H9 (cell line): ENCODE data around the gene OMP. TPM values are rescaled to one million over a fixed set of nuclear protein-coding genes. Genes with fewer than 3 reads are reported as not detected.
"Not testable (repeated sequence)": the region's sequence is repeated elsewhere in the genome, so short reads cannot be mapped to it uniquely, and the experiment has no call there.

Experiments
- DNase-seq: peaks from one replicate; pipeline ENCODE4 v3.0.0-alpha.2; 2017
- H2AFZ ChIP-seq: one replicate; pipeline ENCODE4 v1.6.1; 2013; ENCODE audit warnings: mild to moderate bottlenecking, low read length, control low read depth, moderate library complexity
- H2AK5ac ChIP-seq: 2 replicates; pipeline ENCODE4 v1.6.1; 2013; ENCODE audit warnings: low read length, control low read depth, mixed read lengths; ENCODE audit not compliant: insufficient read length
- H2BK120ac ChIP-seq: one replicate; pipeline ENCODE4 v1.6.1; 2013; ENCODE audit warnings: low read depth, mild to moderate bottlenecking, low read length, control low read depth, inconsistent platforms; ENCODE audit not compliant: poor library complexity, severe bottlenecking
- H2BK12ac ChIP-seq: 2 replicates; pipeline ENCODE4 v1.6.1; 2013; ENCODE audit warnings: low read length, control low read depth, mixed read lengths, low read depth; ENCODE audit not compliant: insufficient read length
- H2BK15ac ChIP-seq: 2 replicates; pipeline ENCODE4 v1.6.1; 2013; ENCODE audit warnings: low read depth, low read length, control low read depth
- H2BK20ac ChIP-seq: one replicate; pipeline ENCODE4 v1.6.1; 2013; ENCODE audit warnings: low read depth, mild to moderate bottlenecking, low read length, control low read depth, inconsistent platforms; ENCODE audit not compliant: poor library complexity, severe bottlenecking
- H2BK5ac ChIP-seq: 2 replicates; pipeline ENCODE4 v1.6.1; 2013; ENCODE audit warnings: low read length, control low read depth, mixed read lengths; ENCODE audit not compliant: insufficient read length
- H3K14ac ChIP-seq: 2 replicates; pipeline ENCODE4 v1.6.1; 2013; ENCODE audit warnings: low read length, control low read depth; ENCODE audit not compliant: insufficient read depth
- H3K18ac ChIP-seq: 2 replicates; pipeline ENCODE4 v1.6.1; 2013; ENCODE audit warnings: low read depth, mild to moderate bottlenecking, mixed read lengths, low read length, control low read depth; ENCODE audit not compliant: insufficient read length
- H3K23ac ChIP-seq: 2 replicates; pipeline ENCODE4 v1.6.1; 2013; ENCODE audit warnings: low read length, control low read depth, mixed read lengths, low read depth; ENCODE audit not compliant: insufficient read length
- H3K23me2 ChIP-seq: 2 replicates; pipeline ENCODE4 v1.6.1; 2013; ENCODE audit warnings: low read depth, mild to moderate bottlenecking, mixed read lengths, low read length, control low read depth; ENCODE audit not compliant: insufficient read length, poor library complexity, severe bottlenecking
- H3K27ac ChIP-seq: 2 replicates; pipeline ENCODE4 v1.5.1; 2013; ENCODE audit warnings: low read length, control low read depth, mixed read lengths, low read depth; ENCODE audit not compliant: insufficient read length
- H3K27me3 ChIP-seq: 2 replicates; pipeline ENCODE4 v1.6.1; 2013; ENCODE audit warnings: low read length, control low read depth, inconsistent platforms; ENCODE audit not compliant: insufficient read depth
- H3K4ac ChIP-seq: 2 replicates; pipeline ENCODE4 v1.6.1; 2013; ENCODE audit warnings: low read depth, mild to moderate bottlenecking, control low read depth, inconsistent platforms, low read length, moderate library complexity
- H3K4me1 ChIP-seq: 2 replicates; pipeline ENCODE4 v1.6.1; 2013; ENCODE audit warnings: low read length, control low read depth, inconsistent platforms; ENCODE audit not compliant: insufficient read depth
- H3K4me2 ChIP-seq: 2 replicates; pipeline ENCODE4 v1.6.1; 2013; ENCODE audit warnings: low read length, control low read depth, mixed read lengths; ENCODE audit not compliant: insufficient read length, insufficient read depth
- H3K56ac ChIP-seq: 2 replicates; pipeline ENCODE4 v1.6.1; 2013; ENCODE audit warnings: low read depth, mild to moderate bottlenecking, mixed read lengths, low read length, control low read depth; ENCODE audit not compliant: insufficient read length
- H3K79me1 ChIP-seq: 2 replicates; pipeline ENCODE4 v1.6.1; 2013; ENCODE audit warnings: low read depth, mild to moderate bottlenecking, moderate library complexity, low read length, control low read depth, inconsistent platforms; ENCODE audit not compliant: insufficient read depth, poor library complexity, severe bottlenecking
- H3K79me2 ChIP-seq: 2 replicates; pipeline ENCODE4 v1.6.1; 2013; ENCODE audit warnings: low read length, control low read depth, inconsistent platforms; ENCODE audit not compliant: insufficient read depth
- H3K9ac ChIP-seq: 2 replicates; pipeline ENCODE4 v1.6.1; 2013; ENCODE audit warnings: low read length, control low read depth, mixed read lengths; ENCODE audit not compliant: insufficient read length; ENCODE audit errors: extremely low read depth
- H3K9me3 ChIP-seq: one replicate; pipeline ENCODE4 v1.6.1; 2013; ENCODE audit warnings: low read depth, low read length, inconsistent platforms; ENCODE audit not compliant: control insufficient read depth
- H3T11ph ChIP-seq: one replicate; pipeline ENCODE4 v1.6.1; 2013; ENCODE audit warnings: mild to moderate bottlenecking, low read length, control low read depth, inconsistent platforms
- H4K20me1 ChIP-seq: one replicate; pipeline ENCODE4 v1.6.1; 2013; ENCODE audit not compliant: control insufficient read depth, insufficient read length, insufficient read depth
- H4K5ac ChIP-seq: 2 replicates; pipeline ENCODE4 v1.6.1; 2013; ENCODE audit warnings: low read depth, mild to moderate bottlenecking, mixed read lengths, low read length, control low read depth; ENCODE audit not compliant: insufficient read length
- H4K8ac ChIP-seq: replicated peaks from 2 replicates; pipeline ENCODE4 v1.6.1; 2013; ENCODE audit warnings: low read length, control low read depth, mixed read lengths, low read depth; ENCODE audit not compliant: insufficient read length
- H4K91ac ChIP-seq: 2 replicates; pipeline ENCODE4 v1.6.1; 2013; ENCODE audit warnings: low read depth, mild to moderate bottlenecking, moderate library complexity, mixed read lengths, low read length, control low read depth; ENCODE audit not compliant: insufficient read length
- H3K27ac Mint-ChIP-seq, 3 experiments: 2 replicates in 2 of 3; 3 replicates in 1 of 3; pipeline ENCODE4 v1.8.0; 2020 to 2021; ENCODE audit warnings: mixed read lengths in 3 of 3, mild to moderate bottlenecking in 1 of 3, moderate library complexity in 1 of 3
- H3K27me3 Mint-ChIP-seq: 2 replicates; pipeline ENCODE4 v1.8.0; 2021; ENCODE audit warnings: low read depth, mild to moderate bottlenecking, moderate library complexity, mixed read lengths
- H3K36me3 Mint-ChIP-seq, 3 experiments: 2 replicates in 2 of 3; 3 replicates in 1 of 3; pipeline ENCODE4 v1.8.0; 2020 to 2021; ENCODE audit warnings: low read depth in 3 of 3, mixed read lengths in 3 of 3; ENCODE audit not compliant: insufficient read depth in 1 of 3
- H3K4me1 Mint-ChIP-seq, 2 experiments: 2 replicates each; pipeline ENCODE4 v1.8.0; 2020; ENCODE audit warnings: mixed read lengths in 2 of 2
- H3K4me3 Mint-ChIP-seq, 2 experiments: 2 replicates in 1 of 2; 3 replicates in 1 of 2; pipeline ENCODE4 v1.8.0; 2020 to 2021; ENCODE audit warnings: mild to moderate bottlenecking in 2 of 2, mixed read lengths in 2 of 2, moderate library complexity in 1 of 2
- H3K9me3 Mint-ChIP-seq, 2 experiments: 2 replicates in 1 of 2; 3 replicates in 1 of 2; pipeline ENCODE4 v1.8.0; 2020; ENCODE audit warnings: mild to moderate bottlenecking in 2 of 2, mixed read lengths in 2 of 2, moderate library complexity in 1 of 2
- WGBS: extraction: QIAGEN DNeasy Blood & Tissue Kit; methylation state at CpG from one replicate; pipeline ENCODE4 v1.1.7; 2013; ENCODE audit warnings: missing lambda C conversion rate, low lambda C conversion rate, mixed read lengths; ENCODE audit not compliant: insufficient read length; ENCODE audit errors: extremely low coverage; 5-methylcytosine and 5-hydroxymethylcytosine counted together
- total RNA-seq: library from RNA; stranded (reverse); gene quantifications from 2 replicates; pipeline ENCODE4 v1.2.1, GENCODE V29; 2021
- TF ChIP-seq, protein P1 (sequence below): fragments of 200-600 bp; sonication (generic); conservative IDR thresholded peaks from 3 replicates; pipeline ENCODE4 v1.8.0; 2021; ENCODE audit warnings: antibody characterized with exemption, mild to moderate bottlenecking

Gene OMP
- total RNA-seq, 1 experiment from 2014 or later = not detected

GRCh38 chr11:77096591-77097019 lies 6.0 kb upstream of the OMP start:
- DNase-seq = no peak
- Histone ChIP-seq H3K4ac (no peak overlapping the region), H3K4me2 (no peak overlapping the region), H3K23ac (no peak overlapping the region), H3K79me2 (no peaks in the 10 kb centered on the region), H3K9me3 (no peaks in the 10 kb centered on the region), H3K4me1 (no peaks in the 10 kb centered on the region), H2BK20ac (no peak overlapping the region), H2BK120ac (no peak overlapping the region), H2AK5ac (no peak overlapping the region), H2AFZ (no peak overlapping the region), H4K91ac (no peak overlapping the region), H2BK12ac (no peak overlapping the region), H3K23me2 (no peaks in the 10 kb centered on the region), H4K5ac (no peak overlapping the region), H2BK15ac (no peak overlapping the region), H3K9ac (no peak overlapping the region), H3K27ac (no peak overlapping the region), H3K56ac (peak overlapping the region; percentile 42), H3K27me3 (no peaks in the 10 kb centered on the region), H3K14ac (no peak overlapping the region; the same call in 1 of the 2 replicates), H2BK5ac (no peak overlapping the region), H3T11ph (no peak overlapping the region), H4K8ac (no peak overlapping the region), H3K79me1 (no peaks in the 10 kb centered on the region), H4K20me1 (no peaks in the 10 kb centered on the region), H3K18ac (no peak overlapping the region)
- no peaks in the 10 kb centered on the region for H3K27me3 Mint-ChIP-seq
- H3K36me3 Mint-ChIP-seq = peaks cover 8 to 12% (median 10%) of the 10 kb centered on the region in 3 experiments; a peak in 6 of 7 replicates
- H3K4me1 Mint-ChIP-seq = peaks cover 0 to 12% of the 10 kb centered on the region in 2 experiments; a peak in 2 of 4 replicates
- no peak overlapping the region for H3K4me3 Mint-ChIP-seq
- TF ChIP-seq, protein P1, sequence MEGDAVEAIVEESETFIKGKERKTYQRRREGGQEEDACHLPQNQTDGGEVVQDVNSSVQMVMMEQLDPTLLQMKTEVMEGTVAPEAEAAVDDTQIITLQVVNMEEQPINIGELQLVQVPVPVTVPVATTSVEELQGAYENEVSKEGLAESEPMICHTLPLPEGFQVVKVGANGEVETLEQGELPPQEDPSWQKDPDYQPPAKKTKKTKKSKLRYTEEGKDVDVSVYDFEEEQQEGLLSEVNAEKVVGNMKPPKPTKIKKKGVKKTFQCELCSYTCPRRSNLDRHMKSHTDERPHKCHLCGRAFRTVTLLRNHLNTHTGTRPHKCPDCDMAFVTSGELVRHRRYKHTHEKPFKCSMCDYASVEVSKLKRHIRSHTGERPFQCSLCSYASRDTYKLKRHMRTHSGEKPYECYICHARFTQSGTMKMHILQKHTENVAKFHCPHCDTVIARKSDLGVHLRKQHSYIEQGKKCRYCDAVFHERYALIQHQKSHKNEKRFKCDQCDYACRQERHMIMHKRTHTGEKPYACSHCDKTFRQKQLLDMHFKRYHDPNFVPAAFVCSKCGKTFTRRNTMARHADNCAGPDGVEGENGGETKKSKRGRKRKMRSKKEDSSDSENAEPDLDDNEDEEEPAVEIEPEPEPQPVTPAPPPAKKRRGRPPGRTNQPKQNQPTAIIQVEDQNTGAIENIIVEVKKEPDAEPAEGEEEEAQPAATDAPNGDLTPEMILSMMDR = no peak
- no CpG with 5 or more reads among the region's 8 CpGs for WGBS
- no peak overlapping the region for H3K27ac Mint-ChIP-seq
- H3K9me3 Mint-ChIP-seq = peaks cover 4 to 8% of the 10 kb centered on the region in 2 experiments; a peak in 4 of 5 replicates

- no CpG with 5 or more reads among the region's 4 CpGs for WGBS
- not testable (repeated sequence) for H3K4me3 Mint-ChIP-seq, H2AFZ ChIP-seq, H2BK120ac ChIP-seq, H3K79me2 ChIP-seq, H3K9me3 Mint-ChIP-seq, H4K91ac ChIP-seq, H4K20me1 ChIP-seq, H3K27ac Mint-ChIP-seq, H3K9me3 ChIP-seq, H3K23ac ChIP-seq, H3K4me1 ChIP-seq, H2BK15ac ChIP-seq, H3T11ph ChIP-seq, H3K23me2 ChIP-seq, H3K56ac ChIP-seq, DNase-seq, H3K9ac ChIP-seq, H3K4ac ChIP-seq, H3K27ac ChIP-seq, H4K8ac ChIP-seq, H3K27me3 ChIP-seq, H3K79me1 ChIP-seq, H2BK12ac ChIP-seq, H2AK5ac ChIP-seq, H3K18ac ChIP-seq, H3K14ac ChIP-seq, H3K27me3 Mint-ChIP-seq, H4K5ac ChIP-seq, H3K4me2 ChIP-seq, H2BK20ac ChIP-seq, H2BK5ac ChIP-seq
- Mint-ChIP-seq H3K4me1 (peaks cover 0 to 12% of the 10 kb centered on the region in 2 experiments; a peak in 2 of 4 replicates), H3K36me3 (peaks cover 8 to 12% (median 10%) of the 10 kb centered on the region in 3 experiments; a peak in 6 of 7 replicates)
Observed at GRCh38 chr11:77097180-77097579, 5.5 kb upstream of the OMP start.
